ENCODE results near the gene TBCE.
"Not testable (repeated sequence)": the region's sequence is repeated elsewhere in the genome, so short reads cannot be mapped to it uniquely, and the experiment has no call there.

TBCE gene

DNA sequence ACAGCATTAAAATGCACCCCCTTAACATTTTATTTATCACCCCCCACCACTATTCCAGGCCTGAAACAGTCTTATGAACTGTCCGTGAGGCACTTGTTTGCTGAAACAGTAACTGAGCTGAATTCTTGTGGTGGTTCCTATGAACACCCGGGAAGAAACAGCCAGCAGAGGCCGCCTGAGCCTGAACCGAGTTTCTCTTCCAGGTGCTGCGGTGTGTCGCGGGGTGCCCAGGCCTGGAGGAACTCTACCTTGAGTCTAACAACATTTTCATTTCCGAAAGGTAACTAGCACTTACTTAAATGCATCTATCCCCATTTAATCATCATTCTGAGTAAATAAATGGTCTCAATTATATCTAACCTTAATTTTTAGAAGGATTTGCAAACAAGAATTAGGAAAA, 66.8 kb downstream of the TBCE start:
- Histone ChIP-seq H3K27ac (no peak overlapping the region), H3K4me3 (no peak overlapping the region)

- H3K4me3 ChIP-seq, result no peak overlapping the region
- no peak overlapping the region for H3K27ac ChIP-seq
Measured at GRCh38 chr1:235441159-235441685, 74.0 kb downstream of the TBCE start.

GRCh38 chr1:235442788-235443429, 75.7 kb downstream of the TBCE start:
- no peak overlapping the region for H3K4me3 ChIP-seq
- H3K27ac ChIP-seq, result peak overlapping the region in 5 of 21 experiments; percentile 2 to 54 (median 31)

DNA sequence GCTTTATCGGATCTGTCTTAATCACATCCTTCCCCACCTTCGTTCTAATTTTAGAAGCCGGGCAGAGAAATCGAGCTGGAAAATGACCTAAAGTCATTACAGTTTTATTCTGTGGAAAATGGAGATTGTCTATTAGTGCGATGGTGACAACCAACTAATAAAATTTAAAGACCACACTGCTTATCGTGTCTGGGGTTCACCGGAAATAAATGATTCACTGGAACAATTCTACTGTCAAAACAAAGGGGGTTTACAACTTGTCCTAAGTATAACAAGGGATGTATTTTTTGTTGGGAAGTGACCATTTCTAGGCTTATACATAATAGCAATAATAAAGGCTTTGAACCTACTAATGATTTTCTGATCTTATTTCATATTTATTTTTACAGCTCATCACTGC, 81.4 kb downstream of the TBCE start:
- Histone ChIP-seq H3K4me3 (no peak overlapping the region), H3K27ac (no peak overlapping the region)

DNA sequence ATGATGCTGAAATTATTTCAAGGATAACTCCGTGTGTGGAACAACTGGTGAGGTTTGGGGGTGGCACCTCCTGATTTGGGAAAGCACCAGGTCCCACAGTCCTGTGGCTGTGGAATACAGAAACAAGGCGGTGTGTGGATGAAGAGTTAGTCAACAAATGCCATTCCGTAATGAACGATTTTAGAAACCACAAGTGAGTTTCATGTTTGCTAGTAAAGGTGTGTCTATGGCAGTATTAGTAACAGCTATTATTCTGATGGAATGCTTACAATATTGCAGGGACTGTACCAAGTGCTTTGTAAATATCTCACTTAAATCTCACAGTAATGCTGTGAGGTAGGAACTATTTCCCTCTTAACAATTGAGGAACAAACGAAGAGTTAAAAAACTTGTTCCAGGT, 83.2 kb downstream of the TBCE start:
- H3K27ac ChIP-seq, result no peak overlapping the region
- no peak overlapping the region for H3K4me3 ChIP-seq

DNA sequence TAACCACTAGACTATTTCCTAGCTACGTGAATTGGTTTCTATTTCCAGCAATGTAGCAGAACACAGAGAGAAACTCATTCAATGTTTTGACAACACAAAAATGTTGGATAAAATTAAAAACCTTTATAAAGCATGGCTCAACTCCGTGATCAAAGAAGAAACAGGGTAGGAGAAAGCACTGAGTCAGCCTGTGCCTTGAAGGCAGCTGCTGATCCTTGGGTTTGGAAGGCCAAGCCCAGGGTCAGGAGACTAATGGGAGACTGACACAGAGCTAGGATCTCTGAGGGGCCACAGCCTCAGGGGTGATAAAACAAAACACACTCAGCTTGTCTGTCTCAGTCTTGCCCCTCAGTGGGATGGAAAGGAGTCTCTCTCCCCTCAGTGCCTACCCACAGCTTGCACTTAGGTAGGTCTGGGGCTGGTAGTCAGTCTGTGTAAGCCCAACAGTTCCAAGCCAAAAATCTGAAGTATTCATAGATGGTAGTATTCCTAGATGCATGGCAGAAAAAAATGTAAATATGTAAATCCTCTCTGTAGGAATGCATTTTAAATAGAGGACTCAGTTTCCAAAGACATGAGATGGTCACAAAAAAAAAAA, 83.8 kb downstream of the TBCE start:
- Histone ChIP-seq H3K4me3 (no peak overlapping the region), H3K27ac (no peak overlapping the region)

GRCh38 chr1:235454021-235454420, 86.8 kb downstream of the TBCE start:
- Histone ChIP-seq H3K27ac (no peak overlapping the region), H3K4me3 (no peak overlapping the region)

- Histone ChIP-seq H3K27ac (no peak overlapping the region), H3K4me3 (no peak overlapping the region)
Measured at GRCh38 chr1:235455097-235455496, 87.9 kb downstream of the TBCE start.

DNA sequence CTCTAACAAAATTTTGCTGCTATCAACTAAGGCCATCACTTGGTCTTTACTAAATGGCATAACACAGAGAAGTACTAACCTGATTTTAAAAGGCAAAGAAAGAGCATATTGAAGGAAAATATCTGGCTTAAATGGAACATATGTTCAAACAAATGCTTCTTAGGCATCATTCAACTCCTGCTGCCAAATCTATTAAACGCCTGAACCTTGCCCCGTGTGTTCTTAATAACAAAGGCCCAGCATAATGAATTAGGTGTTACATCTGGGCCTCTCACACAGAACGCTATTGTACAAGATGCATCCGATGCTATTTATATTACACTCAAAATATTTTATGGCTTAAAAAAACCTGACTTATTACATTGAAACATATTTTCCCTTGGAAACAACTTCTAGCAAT, 88.6 kb downstream of the TBCE start:
- no peak overlapping the region for H3K4me3 ChIP-seq
- no peak overlapping the region for H3K27ac ChIP-seq

- not testable (repeated sequence) for H3K27ac ChIP-seq, H3K4me3 ChIP-seq
Measured at GRCh38 chr1:235457856-235458255, 90.6 kb downstream of the TBCE start.

GRCh38 chr1:235460770-235461169, 93.5 kb downstream of the TBCE start:
- no peak overlapping the region for H3K4me3 ChIP-seq
- no peak overlapping the region for H3K27ac ChIP-seq

DNA sequence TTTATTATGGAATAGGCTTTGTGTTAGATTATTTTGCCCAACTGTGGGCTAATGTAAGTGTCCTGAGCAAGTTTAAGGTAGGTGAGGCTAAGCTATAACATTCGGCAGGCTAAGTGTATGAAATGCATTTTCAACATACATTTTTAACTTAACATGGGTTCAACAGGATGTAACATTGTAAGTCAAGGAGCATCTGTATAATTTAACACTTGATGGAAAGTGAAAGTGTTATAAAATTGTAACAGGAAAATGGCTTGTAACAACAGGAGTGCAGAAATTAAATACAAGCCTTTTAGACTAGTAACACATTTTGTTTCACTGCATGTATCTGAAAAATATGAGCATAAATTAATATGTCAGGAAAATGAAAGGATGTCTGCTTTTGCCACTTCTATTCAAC, 94.7 kb downstream of the TBCE start:
- no peak overlapping the region for H3K4me3 ChIP-seq
- no peak overlapping the region for H3K27ac ChIP-seq

DNA sequence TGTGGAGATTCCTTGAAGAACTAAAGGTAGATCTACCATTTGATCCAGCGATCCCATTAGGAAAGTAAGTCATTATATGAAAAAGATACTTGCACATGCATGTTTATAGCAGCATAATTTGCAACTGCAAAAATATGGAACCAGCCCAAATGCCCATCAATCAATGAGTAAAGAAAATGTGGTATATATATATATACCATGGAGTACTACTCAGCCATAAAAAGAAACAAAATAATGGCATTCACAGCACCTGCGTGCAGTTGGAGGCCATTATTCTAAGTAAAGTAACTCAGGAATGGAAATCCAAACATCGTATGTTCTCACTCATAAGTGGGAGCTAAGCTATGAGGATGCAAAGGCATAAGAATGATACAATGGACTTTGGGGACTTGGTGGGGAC, 95.6 kb downstream of the TBCE start:
- H3K27ac ChIP-seq, H3K4me3 ChIP-seq: not testable (repeated sequence)

- no peak overlapping the region for H3K4me3 ChIP-seq
- no peak overlapping the region for H3K27ac ChIP-seq
Measured at GRCh38 chr1:235465066-235465465, 97.8 kb downstream of the TBCE start.

- no peak overlapping the region for H3K27ac ChIP-seq
- H3K4me3 ChIP-seq, result no peak overlapping the region
Measured at GRCh38 chr1:235468004-235468403, 100.8 kb downstream of the TBCE start.

DNA sequence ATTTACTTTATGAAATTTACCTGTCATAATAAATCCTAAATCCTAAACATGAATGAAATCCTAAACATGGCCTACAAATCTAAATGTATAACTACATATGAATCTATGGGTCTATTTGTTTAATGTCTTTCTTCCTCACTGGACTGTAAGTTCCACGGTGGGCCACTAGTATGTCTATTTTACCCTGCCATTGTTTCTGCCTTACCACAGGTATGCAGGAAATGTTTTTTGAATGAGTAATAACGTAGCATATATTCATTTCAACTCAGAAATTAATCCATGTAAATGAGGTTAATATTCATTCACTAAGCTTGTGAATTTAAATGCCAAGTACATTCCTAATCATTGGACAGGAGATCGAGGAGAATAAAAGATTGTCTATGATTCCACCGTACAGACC, 101.7 kb downstream of the TBCE start:
- Histone ChIP-seq H3K4me3 (no peak overlapping the region), H3K27ac (no peak overlapping the region)

DNA sequence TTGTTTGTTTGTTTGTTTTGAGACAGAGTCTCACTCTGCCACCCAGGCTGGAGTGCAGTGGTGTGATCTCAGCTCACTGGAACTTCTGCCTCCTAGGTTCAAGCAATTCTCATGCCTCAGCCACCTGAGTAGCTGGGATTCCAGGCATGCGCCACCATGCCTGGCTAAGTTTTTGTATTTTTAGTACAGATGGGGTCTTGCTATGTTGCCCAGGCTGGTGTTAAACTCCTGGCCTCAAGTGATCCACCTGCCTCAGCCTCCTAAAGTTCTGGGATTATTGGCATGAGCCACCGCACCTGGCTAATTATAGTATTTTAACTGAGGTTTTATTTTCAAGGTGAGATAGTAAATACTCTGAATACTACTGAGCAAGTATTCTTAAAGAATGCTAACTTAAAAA, 102.7 kb downstream of the TBCE start:
- not testable (repeated sequence) for H3K27ac ChIP-seq, H3K4me3 ChIP-seq

GRCh38 chr1:235470741-235471439, 103.7 kb downstream of the TBCE start:
- no peak overlapping the region for H3K27ac ChIP-seq
- H3K4me3 ChIP-seq, result no peak overlapping the region

DNA sequence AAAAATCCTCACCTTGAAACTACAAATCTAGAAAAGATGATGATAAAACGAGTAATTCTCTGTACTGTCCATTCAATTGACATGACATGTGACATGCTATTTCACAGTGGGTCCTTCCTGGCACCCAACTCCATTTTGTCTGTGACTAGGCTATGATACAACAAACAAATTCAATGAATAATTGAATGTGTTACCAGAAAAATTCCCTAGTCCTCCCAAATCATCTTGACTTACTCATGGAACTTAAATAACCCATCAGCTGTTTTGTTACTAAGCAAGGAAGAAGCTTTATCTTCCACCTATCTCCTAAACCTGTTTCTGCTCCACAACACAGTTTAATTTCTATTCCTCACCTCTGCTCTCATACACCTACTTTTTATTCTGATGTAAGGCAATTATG, 106.6 kb downstream of the TBCE start:
- Histone ChIP-seq H3K4me3 (no peak overlapping the region), H3K27ac (no peak overlapping the region)

- Histone ChIP-seq H3K4me3 (no peak overlapping the region), H3K27ac (no peak overlapping the region)
Measured at GRCh38 chr1:235483090-235483489, 115.9 kb downstream of the TBCE start.

DNA sequence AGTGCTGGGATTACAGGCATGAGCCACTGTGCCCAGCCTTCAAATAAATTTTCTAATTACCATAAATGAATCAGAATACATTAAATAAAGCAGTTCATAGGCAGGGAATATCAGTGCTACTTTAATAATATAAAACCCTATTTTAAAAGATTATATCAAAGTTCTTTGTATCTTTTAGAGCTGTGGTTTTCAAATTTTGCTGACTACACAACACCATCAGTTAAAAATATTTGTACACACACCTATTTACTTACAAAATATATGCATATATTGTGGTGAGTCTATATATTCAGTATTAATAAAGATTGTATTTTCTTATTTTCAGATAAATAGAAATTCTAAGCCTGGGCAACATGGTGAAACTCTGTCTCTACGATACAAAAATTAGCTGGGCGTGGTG, 118.3 kb downstream of the TBCE start:
- no peak overlapping the region for H3K27ac ChIP-seq
- no peak overlapping the region for H3K4me3 ChIP-seq
